GM23248 (cell line): ENCODE data around the gene RHBG.

Experiments
- EZH2 ChIP-seq: fragments of 200-600 bp; sonication (generic); IDR thresholded peaks from 2 replicates; pipeline ENCODE4 v1.6.1; 2018; ENCODE audit warnings: antibody characterized with exemption, mild to moderate bottlenecking; ENCODE audit not compliant: insufficient read depth, poor library complexity, severe bottlenecking
- EZH2phosphoT487 ChIP-seq: fragments of 200-600 bp; sonication (generic); IDR thresholded peaks from 2 replicates; pipeline ENCODE4 v1.6.1; 2018; ENCODE audit warnings: antibody characterized with exemption, moderate library complexity, mild to moderate bottlenecking, low read depth; ENCODE audit not compliant: insufficient read depth

GRCh38 chr1:156379420-156380165 is 10.6 kb downstream of the RHBG start:
- TF ChIP-seq EZH2, result no peak
- TF ChIP-seq EZH2phosphoT487, result no peak
